K562 (cell line): ENCODE data around the gene F12. TPM values are rescaled to one million over a fixed set of nuclear protein-coding genes. Genes with fewer than 3 reads are reported as not detected.

Source experiments
- CREBBP ChIP-seq: IDR thresholded peaks from one replicate; pipeline ENCODE4 v1.6.1; 2012; ENCODE audit warnings: low read depth, mild to moderate bottlenecking, control low read depth, inconsistent platforms, low read length
- HDAC1 ChIP-seq, 2 experiments: fragments of 450-650 bp; IDR thresholded peaks; 2 replicates each; pipeline ENCODE4 v1.6.1; 2016 to 2017; ENCODE audit warnings: inconsistent platforms in 1 of 2, mild to moderate bottlenecking in 1 of 2, moderate library complexity in 1 of 2
- KDM2B ChIP-seq: fragments of 250-450 bp; sonication (Bioruptor Pico); IDR thresholded peaks from 2 replicates; pipeline ENCODE4 v1.8.0; 2021; ENCODE audit warnings: mild to moderate bottlenecking, moderate library complexity
- KLF10 ChIP-seq: fragments of 250-450 bp; sonication (Bioruptor Pico); IDR thresholded peaks from 2 replicates; pipeline ENCODE4 v1.6.1; 2021; ENCODE audit warnings: matching md5 sums
- NELFE ChIP-seq: IDR thresholded peaks from 2 replicates; pipeline ENCODE4 v1.6.1; 2011; ENCODE audit warnings: mild to moderate bottlenecking; ENCODE audit not compliant: insufficient read depth, insufficient read length
- SRSF9 ChIP-seq: fragments of 200-400 bp; formaldehyde crosslinking; IDR thresholded peaks from 2 replicates; pipeline ENCODE4 v1.6.1; 2017; ENCODE audit warnings: low read depth, low read length, borderline replicate concordance
- YBX1 ChIP-seq: fragments of 450-650 bp; IDR thresholded peaks from 2 replicates; pipeline ENCODE4 v1.7.1; 2016; ENCODE audit warnings: mild to moderate bottlenecking
- ZBTB1 ChIP-seq: sonication (generic); formaldehyde crosslinking; IDR thresholded peaks from 2 replicates; pipeline ENCODE4 v1.8.1; 2023; ENCODE audit warnings: missing genetic modification reagents, low read depth, mild to moderate bottlenecking, borderline replicate concordance
- ZNF57 ChIP-seq: fragments of 450-650 bp; formaldehyde crosslinking; IDR thresholded peaks from 2 replicates; pipeline ENCODE4 v1.4.0; 2020; ENCODE audit warnings: mild to moderate bottlenecking, moderate library complexity
- polyA plus RNA-seq, 8 experiments: library from polyadenylated mRNA; depleted of rRNA in 4 of 8; stranded (reverse) in 5 of 8; unstranded in 3 of 8; fragments of >200 nt; fragmentation: Nextera tagmentation in 2 of 8; fragmentation: Illumina TruSeq in 1 of 8; extraction: Ambion mirVana in 2 of 8; extraction: Trizol in 1 of 8; gene quantifications; 2 replicates each; pipeline versions ENCODE4 v1.2.1 to v1.2.3, GENCODE V29; 2011 to 2014; ENCODE audit warnings: inconsistent platforms in 1 of 8, missing spikeins in 1 of 8
- total RNA-seq, 7 experiments: library from RNA; depleted of rRNA in 6 of 7; stranded (reverse); fragments of >200 nt in 6 of 7; fragmentation: Illumina TruSeq in 2 of 7; extraction: Trizol in 2 of 7; gene quantifications; 2 replicates each; pipeline versions ENCODE4 v1.2.1 to v1.2.3, GENCODE V29; 2011 to 2021; ENCODE audit warnings: low replicate concordance in 1 of 7
- TF ChIP-seq, protein P1 (sequence below), 3 experiments: fragments of 200-800 bp in 1 of 3; fragments of 250-450 bp in 1 of 3; fragments of 450-650 bp in 1 of 3; sonication (Bioruptor Pico) in 1 of 3; sonication (Bioruptor generic) in 1 of 3; formaldehyde crosslinking in 1 of 3; IDR thresholded peaks; 2 replicates each; pipeline versions ENCODE4 v1.6.1 to v1.8.0; 2016 to 2022; ENCODE audit warnings: mild to moderate bottlenecking in 2 of 3, missing genetic modification characterization in 2 of 3, missing compliant biosample characterization in 1 of 3, moderate library complexity in 1 of 3
- TF ChIP-seq, protein P2 (sequence below): IDR thresholded peaks from 3 replicates; pipeline ENCODE4 v1.6.1; 2011; ENCODE audit warnings: borderline replicate concordance, mild to moderate bottlenecking; ENCODE audit not compliant: insufficient read length, insufficient read depth
- TF ChIP-seq, protein P3 (sequence below): sonication (generic); IDR thresholded peaks from 2 replicates; pipeline ENCODE4 v1.6.1; 2016
- TF ChIP-seq, protein P4 (sequence below): fragments of 250-450 bp; sonication (Bioruptor Pico); IDR thresholded peaks from 2 replicates; pipeline ENCODE4 v1.8.0; 2021; ENCODE audit warnings: mild to moderate bottlenecking, moderate library complexity
- TF ChIP-seq, protein P5 (sequence below): fragments of 250-450 bp; sonication (Bioruptor Pico); IDR thresholded peaks from 2 replicates; pipeline ENCODE4 v1.4.0; 2020

Gene F12
- total and polyA plus RNA-seq, 9 of the 15 experiments (the other 6 are each of a cell fraction or from before 2014, with no cell fraction given) = 0.59 to 18.3 (median 3.6) TPM

DNA sequence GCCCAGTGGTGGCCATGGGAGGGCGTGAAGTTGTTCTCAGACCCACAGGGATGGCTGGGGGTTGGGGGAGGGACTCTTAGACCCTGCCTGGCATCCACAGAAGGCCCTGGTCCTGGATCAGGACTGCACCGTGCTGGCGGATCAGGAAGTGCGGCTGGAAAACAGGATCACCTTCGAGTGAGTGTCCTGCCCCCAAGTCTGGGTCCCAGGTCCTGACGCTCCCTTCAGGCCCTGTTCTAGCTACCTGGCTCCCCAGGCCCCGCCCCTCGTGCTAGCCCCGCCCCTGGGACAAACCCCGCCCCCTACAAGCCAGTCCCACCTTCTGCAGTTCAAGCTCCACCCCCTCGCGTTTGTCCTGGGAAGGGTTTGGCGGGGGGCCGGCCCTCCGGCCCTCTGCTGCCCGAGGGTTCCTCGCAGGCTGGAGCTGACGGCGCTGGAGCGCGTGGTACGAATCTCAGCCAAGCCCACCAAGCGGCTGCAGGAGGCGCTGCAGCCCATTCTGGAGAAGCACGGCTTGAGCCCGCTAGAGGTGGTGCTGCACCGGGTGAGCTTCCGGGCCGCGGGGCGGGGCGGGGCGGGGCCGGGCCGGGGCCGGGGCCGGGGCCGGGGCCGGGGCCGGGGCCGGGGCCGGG, 38.8 kb downstream of the F12 start (continued):
- TF ChIP-seq, protein P1, sequence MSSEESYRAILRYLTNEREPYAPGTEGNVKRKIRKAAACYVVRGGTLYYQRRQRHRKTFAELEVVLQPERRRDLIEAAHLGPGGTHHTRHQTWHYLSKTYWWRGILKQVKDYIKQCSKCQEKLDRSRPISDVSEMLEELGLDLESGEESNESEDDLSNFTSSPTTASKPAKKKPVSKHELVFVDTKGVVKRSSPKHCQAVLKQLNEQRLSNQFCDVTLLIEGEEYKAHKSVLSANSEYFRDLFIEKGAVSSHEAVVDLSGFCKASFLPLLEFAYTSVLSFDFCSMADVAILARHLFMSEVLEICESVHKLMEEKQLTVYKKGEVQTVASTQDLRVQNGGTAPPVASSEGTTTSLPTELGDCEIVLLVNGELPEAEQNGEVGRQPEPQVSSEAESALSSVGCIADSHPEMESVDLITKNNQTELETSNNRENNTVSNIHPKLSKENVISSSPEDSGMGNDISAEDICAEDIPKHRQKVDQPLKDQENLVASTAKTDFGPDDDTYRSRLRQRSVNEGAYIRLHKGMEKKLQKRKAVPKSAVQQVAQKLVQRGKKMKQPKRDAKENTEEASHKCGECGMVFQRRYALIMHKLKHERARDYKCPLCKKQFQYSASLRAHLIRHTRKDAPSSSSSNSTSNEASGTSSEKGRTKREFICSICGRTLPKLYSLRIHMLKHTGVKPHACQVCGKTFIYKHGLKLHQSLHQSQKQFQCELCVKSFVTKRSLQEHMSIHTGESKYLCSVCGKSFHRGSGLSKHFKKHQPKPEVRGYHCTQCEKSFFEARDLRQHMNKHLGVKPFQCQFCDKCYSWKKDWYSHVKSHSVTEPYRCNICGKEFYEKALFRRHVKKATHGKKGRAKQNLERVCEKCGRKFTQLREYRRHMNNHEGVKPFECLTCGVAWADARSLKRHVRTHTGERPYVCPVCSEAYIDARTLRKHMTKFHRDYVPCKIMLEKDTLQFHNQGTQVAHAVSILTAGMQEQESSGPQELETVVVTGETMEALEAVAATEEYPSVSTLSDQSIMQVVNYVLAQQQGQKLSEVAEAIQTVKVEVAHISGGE (CRISPR knock-in tag; IDR thresholded peaks at IDR 0.05) = peak in 1 of 3 experiments; percentile 89; a peak in 2 of 6 replicates
- no peak for TF ChIP-seq ZNF57 (CRISPR knock-in tag)
- TF ChIP-seq, protein P2, sequence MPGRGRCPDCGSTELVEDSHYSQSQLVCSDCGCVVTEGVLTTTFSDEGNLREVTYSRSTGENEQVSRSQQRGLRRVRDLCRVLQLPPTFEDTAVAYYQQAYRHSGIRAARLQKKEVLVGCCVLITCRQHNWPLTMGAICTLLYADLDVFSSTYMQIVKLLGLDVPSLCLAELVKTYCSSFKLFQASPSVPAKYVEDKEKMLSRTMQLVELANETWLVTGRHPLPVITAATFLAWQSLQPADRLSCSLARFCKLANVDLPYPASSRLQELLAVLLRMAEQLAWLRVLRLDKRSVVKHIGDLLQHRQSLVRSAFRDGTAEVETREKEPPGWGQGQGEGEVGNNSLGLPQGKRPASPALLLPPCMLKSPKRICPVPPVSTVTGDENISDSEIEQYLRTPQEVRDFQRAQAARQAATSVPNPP = no peak
- TF ChIP-seq, protein P3, sequence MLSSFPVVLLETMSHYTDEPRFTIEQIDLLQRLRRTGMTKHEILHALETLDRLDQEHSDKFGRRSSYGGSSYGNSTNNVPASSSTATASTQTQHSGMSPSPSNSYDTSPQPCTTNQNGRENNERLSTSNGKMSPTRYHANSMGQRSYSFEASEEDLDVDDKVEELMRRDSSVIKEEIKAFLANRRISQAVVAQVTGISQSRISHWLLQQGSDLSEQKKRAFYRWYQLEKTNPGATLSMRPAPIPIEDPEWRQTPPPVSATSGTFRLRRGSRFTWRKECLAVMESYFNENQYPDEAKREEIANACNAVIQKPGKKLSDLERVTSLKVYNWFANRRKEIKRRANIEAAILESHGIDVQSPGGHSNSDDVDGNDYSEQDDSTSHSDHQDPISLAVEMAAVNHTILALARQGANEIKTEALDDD = no peak
- no peak for TF ChIP-seq ZBTB1 (CRISPR knock-in tag)
- TF ChIP-seq NELFE = no peak
- no peak for TF ChIP-seq KLF10 (CRISPR knock-in tag)
- TF ChIP-seq HDAC1 (IDR thresholded peaks at IDR 0.05) = peak in 1 of 2 experiments; percentile 49; a peak in 2 of 4 replicates
- TF ChIP-seq, protein P4, sequence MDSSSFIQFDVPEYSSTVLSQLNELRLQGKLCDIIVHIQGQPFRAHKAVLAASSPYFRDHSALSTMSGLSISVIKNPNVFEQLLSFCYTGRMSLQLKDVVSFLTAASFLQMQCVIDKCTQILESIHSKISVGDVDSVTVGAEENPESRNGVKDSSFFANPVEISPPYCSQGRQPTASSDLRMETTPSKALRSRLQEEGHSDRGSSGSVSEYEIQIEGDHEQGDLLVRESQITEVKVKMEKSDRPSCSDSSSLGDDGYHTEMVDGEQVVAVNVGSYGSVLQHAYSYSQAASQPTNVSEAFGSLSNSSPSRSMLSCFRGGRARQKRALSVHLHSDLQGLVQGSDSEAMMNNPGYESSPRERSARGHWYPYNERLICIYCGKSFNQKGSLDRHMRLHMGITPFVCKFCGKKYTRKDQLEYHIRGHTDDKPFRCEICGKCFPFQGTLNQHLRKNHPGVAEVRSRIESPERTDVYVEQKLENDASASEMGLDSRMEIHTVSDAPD (CRISPR knock-in tag) = no peak
- TF ChIP-seq CREBBP = no peak
- no peak for TF ChIP-seq KDM2B
- TF ChIP-seq, protein P5, sequence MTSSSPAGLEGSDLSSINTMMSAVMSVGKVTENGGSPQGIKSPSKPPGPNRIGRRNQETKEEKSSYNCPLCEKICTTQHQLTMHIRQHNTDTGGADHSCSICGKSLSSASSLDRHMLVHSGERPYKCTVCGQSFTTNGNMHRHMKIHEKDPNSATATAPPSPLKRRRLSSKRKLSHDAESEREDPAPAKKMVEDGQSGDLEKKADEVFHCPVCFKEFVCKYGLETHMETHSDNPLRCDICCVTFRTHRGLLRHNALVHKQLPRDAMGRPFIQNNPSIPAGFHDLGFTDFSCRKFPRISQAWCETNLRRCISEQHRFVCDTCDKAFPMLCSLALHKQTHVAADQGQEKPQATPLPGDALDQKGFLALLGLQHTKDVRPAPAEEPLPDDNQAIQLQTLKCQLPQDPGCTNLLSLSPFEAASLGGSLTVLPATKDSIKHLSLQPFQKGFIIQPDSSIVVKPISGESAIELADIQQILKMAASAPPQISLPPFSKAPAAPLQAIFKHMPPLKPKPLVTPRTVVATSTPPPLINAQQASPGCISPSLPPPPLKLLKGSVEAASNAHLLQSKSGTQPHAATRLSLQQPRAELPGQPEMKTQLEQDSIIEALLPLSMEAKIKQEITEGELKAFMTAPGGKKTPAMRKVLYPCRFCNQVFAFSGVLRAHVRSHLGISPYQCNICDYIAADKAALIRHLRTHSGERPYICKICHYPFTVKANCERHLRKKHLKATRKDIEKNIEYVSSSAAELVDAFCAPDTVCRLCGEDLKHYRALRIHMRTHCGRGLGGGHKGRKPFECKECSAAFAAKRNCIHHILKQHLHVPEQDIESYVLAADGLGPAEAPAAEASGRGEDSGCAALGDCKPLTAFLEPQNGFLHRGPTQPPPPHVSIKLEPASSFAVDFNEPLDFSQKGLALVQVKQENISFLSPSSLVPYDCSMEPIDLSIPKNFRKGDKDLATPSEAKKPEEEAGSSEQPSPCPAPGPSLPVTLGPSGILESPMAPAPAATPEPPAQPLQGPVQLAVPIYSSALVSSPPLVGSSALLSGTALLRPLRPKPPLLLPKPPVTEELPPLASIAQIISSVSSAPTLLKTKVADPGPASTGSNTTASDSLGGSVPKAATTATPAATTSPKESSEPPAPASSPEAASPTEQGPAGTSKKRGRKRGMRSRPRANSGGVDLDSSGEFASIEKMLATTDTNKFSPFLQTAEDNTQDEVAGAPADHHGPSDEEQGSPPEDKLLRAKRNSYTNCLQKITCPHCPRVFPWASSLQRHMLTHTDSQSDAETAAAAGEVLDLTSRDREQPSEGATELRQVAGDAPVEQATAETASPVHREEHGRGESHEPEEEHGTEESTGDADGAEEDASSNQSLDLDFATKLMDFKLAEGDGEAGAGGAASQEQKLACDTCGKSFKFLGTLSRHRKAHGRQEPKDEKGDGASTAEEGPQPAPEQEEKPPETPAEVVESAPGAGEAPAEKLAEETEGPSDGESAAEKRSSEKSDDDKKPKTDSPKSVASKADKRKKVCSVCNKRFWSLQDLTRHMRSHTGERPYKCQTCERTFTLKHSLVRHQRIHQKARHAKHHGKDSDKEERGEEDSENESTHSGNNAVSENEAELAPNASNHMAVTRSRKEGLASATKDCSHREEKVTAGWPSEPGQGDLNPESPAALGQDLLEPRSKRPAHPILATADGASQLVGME (CRISPR knock-in tag) = no peak
- no peak for TF ChIP-seq YBX1
- TF ChIP-seq SRSF9 = no peak
